ENCODE measurements around the gene SIRPB2. TPM values are rescaled to one million over a fixed set of nuclear protein-coding genes. Genes with fewer than 3 reads are reported as not detected.
A peak's percentile ranks its signal among the peaks of the same experiment; 100 is the strongest.

Gene SIRPB2
- polyA plus RNA-seq, 1 experiment, result not detected

DNA sequence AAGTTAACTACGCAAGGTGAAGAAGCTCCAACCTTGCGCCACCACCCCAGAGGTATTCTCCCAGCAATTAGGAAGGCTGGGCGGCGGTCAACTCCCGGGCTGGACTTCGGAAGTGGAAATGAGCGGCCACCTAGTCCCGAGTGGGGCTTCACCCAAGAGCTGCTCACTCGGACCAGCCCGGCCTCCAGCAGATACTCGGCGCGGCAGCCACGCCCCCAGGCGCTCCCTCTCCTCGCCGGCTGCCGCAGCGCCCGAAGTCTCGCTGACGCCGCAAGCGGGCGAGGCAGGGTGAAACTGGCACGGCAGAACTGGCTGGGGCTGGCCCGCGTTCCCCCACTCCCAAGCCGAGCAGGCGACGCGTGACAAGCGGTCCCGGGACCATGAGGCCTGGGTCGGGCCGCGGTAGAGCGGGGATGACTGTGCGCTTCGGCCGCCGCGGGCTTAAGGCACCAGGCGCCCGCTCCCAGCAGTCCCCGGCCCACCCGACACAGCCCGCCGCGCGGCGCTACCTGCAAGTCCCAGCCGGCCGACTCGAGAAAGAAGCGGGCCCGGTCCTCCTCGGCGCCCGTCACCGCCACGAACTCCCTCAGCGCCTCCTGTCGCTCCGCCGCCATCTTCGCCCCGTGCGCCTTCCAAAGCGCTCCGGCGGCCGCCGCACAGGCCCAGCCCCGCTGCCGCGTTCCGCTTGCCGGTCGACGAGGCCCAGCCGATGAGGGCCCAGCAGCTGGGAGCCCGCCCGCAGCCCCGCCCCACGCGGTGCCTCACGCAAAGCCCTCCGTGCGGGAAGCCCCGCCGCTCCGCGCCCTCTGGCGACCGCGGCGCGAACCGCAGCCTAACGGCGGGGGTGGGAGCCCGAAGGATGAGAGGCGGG lies 24.8 kb downstream of the SIRPB2 start, which contains the start of gene NSFL1C:
Gene NSFL1C (minus strand): TSS at position 639 of the 871 bp plus-strand sequence. CDS start 25 bp downstream, at position 614.
- Histone ChIP-seq H3K36me3 (ENCODE audit: control insufficient read depth, insufficient read depth, low read length) (peaks cover 3% of the 10 kb centered on the region), H3K4me3 (ENCODE audit: low read depth, low read length) (peak within 1 kb of the TSS; percentile 96), H3K27me3 (ENCODE audit: control insufficient read depth, insufficient read depth, low read length) (no peaks in the 10 kb centered on the region)
- ChIA-PET POLR2A (no interaction called here), CTCF (interaction anchor here (0.7 to 6.8 kb wide), 19 partner anchors 9 to 310 kb away, joined by 3 to 71 read pairs (median 4); partner anchors contain the start of gene FKBP1A)
- peak; percentile 85 for TF ChIP-seq CTCF (IDR thresholded peaks at IDR 0.05; ENCODE audit: insufficient read depth, low read depth, low read length)
- DNase-seq (ENCODE audit: low read depth), result peak; percentile 37

GRCh38 chr20:1465470-1466210 lies 25.6 kb downstream of the SIRPB2 start:
- Histone ChIP-seq H3K36me3 (ENCODE audit: control insufficient read depth, insufficient read depth, low read length) (peaks cover 6% of the 10 kb centered on the region), H3K27me3 (ENCODE audit: control insufficient read depth, insufficient read depth, low read length) (no peaks in the 10 kb centered on the region), H3K4me3 (ENCODE audit: low read depth, low read length) (peak overlapping the region; percentile 96)
- TF ChIP-seq CTCF (IDR thresholded peaks at IDR 0.05; ENCODE audit: insufficient read depth, low read depth, low read length), result no peak
- POLR2A ChIA-PET, result no interaction called here
- CTCF ChIA-PET, result interaction anchor here (0.7 to 6.8 kb wide), 12 partner anchors 8 to 311 kb away, joined by 3 to 71 read pairs (median 4); no protein-coding TSS in a partner anchor
- DNase-seq (ENCODE audit: low read depth), result no peak

DNA sequence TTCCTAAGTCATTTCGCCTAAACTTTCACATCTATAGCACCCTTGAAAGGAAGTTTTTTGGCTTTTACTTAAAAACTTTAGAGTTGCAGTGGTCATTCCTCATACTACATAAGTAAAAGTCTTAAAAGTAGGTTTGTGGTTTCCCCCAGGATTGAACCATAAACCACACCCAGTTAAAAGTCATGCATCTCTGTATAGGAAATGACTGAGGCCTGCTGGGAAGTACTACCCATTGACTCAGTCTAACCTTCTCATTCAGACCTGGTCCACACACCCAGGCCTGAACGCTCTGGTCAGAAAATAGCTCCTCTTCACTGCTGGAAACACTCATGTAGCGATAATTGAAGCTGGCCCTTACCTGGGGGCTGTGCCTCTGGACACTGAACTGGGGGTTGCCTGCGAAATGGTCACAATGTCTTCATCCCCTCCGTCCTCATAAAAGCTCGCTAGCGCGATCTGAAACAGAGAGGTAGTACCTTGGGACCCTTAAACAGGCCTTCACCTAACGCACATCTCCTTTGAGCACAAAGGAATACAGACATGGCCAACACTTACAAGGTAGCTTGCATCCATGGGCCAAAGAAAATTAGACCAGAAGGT lies 27.1 kb downstream of the SIRPB2 start:
- no peaks in the 10 kb centered on the region for H3K27me3 ChIP-seq (ENCODE audit: control insufficient read depth, insufficient read depth, low read length)
- no peak for TF ChIP-seq CTCF (IDR thresholded peaks at IDR 0.05; ENCODE audit: insufficient read depth, low read depth, low read length)
- H3K36me3 ChIP-seq (ENCODE audit: control insufficient read depth, insufficient read depth, low read length), result peaks cover 6% of the 10 kb centered on the region
- ChIA-PET POLR2A (no interaction called here), CTCF (interaction anchor here (1.0 to 6.8 kb wide), 2 partner anchors 41 to 151 kb away, joined by 4 to 71 read pairs; no protein-coding TSS in a partner anchor)
- no peak overlapping the region for H3K4me3 ChIP-seq (ENCODE audit: low read depth, low read length)
- DNase-seq (ENCODE audit: low read depth), result no peak

GRCh38 chr20:1462834-1463233 lies 28.4 kb downstream of the SIRPB2 start:
- no peak for DNase-seq (ENCODE audit: low read depth)
- H3K4me3 ChIP-seq (ENCODE audit: low read depth, low read length), result no peak overlapping the region
- ChIA-PET CTCF (no interaction called here), POLR2A (no interaction called here)
- H3K36me3 ChIP-seq (ENCODE audit: control insufficient read depth, insufficient read depth, low read length), result peaks cover 7% of the 10 kb centered on the region
- H3K27me3 ChIP-seq (ENCODE audit: control insufficient read depth, insufficient read depth, low read length), result no peaks in the 10 kb centered on the region
- no peak for TF ChIP-seq CTCF (IDR thresholded peaks at IDR 0.05; ENCODE audit: insufficient read depth, low read depth, low read length)

Measured in BJ (cell line).